K562 (cell line): ENCODE results near the gene CHKB. TPM values are rescaled to one million over a fixed set of nuclear protein-coding genes. Genes with fewer than 3 reads are reported as not detected.

Source experiments
- ATAC-seq: fragments of 200-7000 bp; cut with Tn5 transposase; 3 replicates; pipeline ENCODE4 v1.9.1; 2020; ENCODE audit warnings: moderate library complexity
- BruUV-seq: library from RNA; stranded (reverse); fragments of 400-500 nt; replicated peaks from 2 replicates; lab custom pipeline; 2021; lab: Mats Ljungman, UMichigan
- CTCF ChIA-PET: fragments of 300-600 bp; formaldehyde crosslinking; extraction: SDS; loops from one replicate; lab custom pipeline; 2021; ENCODE audit warnings: low intra/inter-chr PET ratio; lab: Yijun Ruan, JAX
- POLR2A ChIA-PET: fragments of 300-600, 350-650 bp; sonication (Branson Sonifier 250); formaldehyde crosslinking; extraction: SDS; loops from one replicate; lab custom pipeline; 2021; ENCODE audit warnings: antibody characterized with exemption, inconsistent platforms; lab: Yijun Ruan, JAX
- DNase-seq, 4 experiments: peaks; one replicate each; pipeline versions ENCODE4 v3.0.0 to v3.0.0-alpha.2; 2011 to 2018; ENCODE audit warnings: low spot score in 3 of 4, mixed read lengths in 3 of 4; ENCODE audit errors: extremely low read depth in 1 of 4
- FAIRE-seq: peaks from 2 replicates; lab custom pipeline; 2011; peaks lifted over from hg19 to GRCh38; lab: Jason Lieb, UNC
- H2AFZ ChIP-seq: 2 replicates; pipeline ENCODE4 v1.6.0; 2011; ENCODE audit warnings: low read depth, low read length, control low read depth, inconsistent platforms
- H3K27ac ChIP-seq: fragments of 200-600 bp; 3 replicates; pipeline ENCODE4 v1.8.0; 2011; ENCODE audit warnings: low read depth, mild to moderate bottlenecking, control low read depth, inconsistent platforms, low read length, moderate library complexity, mixed read lengths; ENCODE audit errors: extremely low read depth
- H3K27me3 ChIP-seq, 2 experiments: fragments of 300-600 bp in 1 of 2; 2 replicates in 1 of 2; 3 replicates in 1 of 2; pipeline versions ENCODE4 v1.6.0 to v1.8.0; 2011; ENCODE audit warnings: inconsistent platforms in 2 of 2, low read length in 2 of 2, mild to moderate bottlenecking in 1 of 2, mixed read lengths in 1 of 2, moderate library complexity in 1 of 2; ENCODE audit not compliant: control insufficient read depth in 2 of 2, insufficient read depth in 2 of 2
- H3K36me3 ChIP-seq: fragments of 300-600 bp; 3 replicates; pipeline ENCODE4 v1.8.0; 2011; ENCODE audit warnings: mild to moderate bottlenecking, low read length, inconsistent platforms; ENCODE audit not compliant: control insufficient read depth, insufficient read depth
- H3K4me1 ChIP-seq, 2 experiments: fragments of 200-600 bp in 1 of 2; replicated peaks in 1 of 2; 2 replicates in 1 of 2; 3 replicates in 1 of 2; pipeline versions ENCODE4 v1.5.1 to v1.8.0; 2011; ENCODE audit warnings: inconsistent platforms in 2 of 2, low read length in 2 of 2, mild to moderate bottlenecking in 1 of 2, mixed read lengths in 1 of 2, moderate library complexity in 1 of 2; ENCODE audit not compliant: control insufficient read depth in 2 of 2, insufficient read depth in 2 of 2
- H3K4me2 ChIP-seq: 2 replicates; pipeline ENCODE4 v1.6.1; 2011; ENCODE audit warnings: low read length, control low read depth, inconsistent platforms, mixed read lengths; ENCODE audit not compliant: insufficient read depth
- H3K4me3 ChIP-seq: fragments of 200-600 bp; sonication (generic), shearing (Covaris generic); 2 replicates; pipeline ENCODE4 v1.5.1; 2016; ENCODE audit warnings: control low read depth, inconsistent platforms
- H3K79me2 ChIP-seq: fragments of 200-600 bp; 3 replicates; pipeline ENCODE4 v1.8.0; 2011; ENCODE audit warnings: low read length, inconsistent platforms; ENCODE audit not compliant: control insufficient read depth, insufficient read depth
- H3K9ac ChIP-seq, 2 experiments: 2 replicates each; pipeline versions ENCODE4 v1.6.0 to v1.6.1; 2011; ENCODE audit warnings: low read depth in 2 of 2, low read length in 2 of 2, control low read depth in 1 of 2, inconsistent platforms in 1 of 2, mild to moderate bottlenecking in 1 of 2, mixed read lengths in 1 of 2; ENCODE audit not compliant: insufficient read depth in 1 of 2
- H3K9me1 ChIP-seq: one replicate; pipeline ENCODE4 v1.6.0; 2011; ENCODE audit warnings: inconsistent platforms, mild to moderate bottlenecking, low read length, moderate library complexity; ENCODE audit not compliant: control insufficient read depth, insufficient read depth
- H3K9me3 ChIP-seq: replicated peaks from 2 replicates; pipeline ENCODE4 v1.5.1; 2011; ENCODE audit warnings: low read depth, low read length, inconsistent platforms; ENCODE audit not compliant: control insufficient read depth, insufficient read depth
- H4K20me1 ChIP-seq: replicated peaks from 2 replicates; pipeline ENCODE4 v1.6.1; 2011; ENCODE audit warnings: low read length, inconsistent platforms, mixed read lengths; ENCODE audit not compliant: control insufficient read depth, insufficient read depth
- ATF4 ChIP-seq: fragments of 450-650 bp; formaldehyde crosslinking; IDR thresholded peaks from 2 replicates; pipeline ENCODE4 v1.4.0; 2022; ENCODE audit warnings: mild to moderate bottlenecking, moderate library complexity
- CC2D1A ChIP-seq: fragments of 450-650 bp; IDR thresholded peaks from 2 replicates; pipeline ENCODE4 v1.6.1; 2017; ENCODE audit warnings: mild to moderate bottlenecking
- CTCFL ChIP-seq: IDR thresholded peaks from 2 replicates; pipeline ENCODE4 v1.6.1; 2011; ENCODE audit warnings: borderline replicate concordance, low read depth, mild to moderate bottlenecking, moderate library complexity, low read length; ENCODE audit not compliant: insufficient read depth, poor library complexity, severe bottlenecking
- CXXC5 ChIP-seq: fragments of 250-450 bp; sonication (Bioruptor Pico); IDR thresholded peaks from 2 replicates; pipeline ENCODE4 v1.8.0; 2022; ENCODE audit warnings: inconsistent platforms, mild to moderate bottlenecking, moderate library complexity
- ELK3 ChIP-seq: fragments of 450-650 bp; formaldehyde crosslinking; IDR thresholded peaks from 2 replicates; pipeline ENCODE4 v1.4.0; 2020; ENCODE audit warnings: mild to moderate bottlenecking
- ERF ChIP-seq: fragments of 450-650 bp; formaldehyde crosslinking; IDR thresholded peaks from 2 replicates; pipeline ENCODE4 v1.4.0; 2020; ENCODE audit warnings: mild to moderate bottlenecking, mixed read lengths
- ETV1 ChIP-seq: fragments of 450-650 bp; conservative IDR thresholded peaks from 2 replicates; pipeline ENCODE4 v1.6.1; 2016; ENCODE audit warnings: missing genetic modification characterization, control low read depth, low read depth, missing compliant biosample characterization
- FOS ChIP-seq: IDR thresholded peaks from 3 replicates; pipeline ENCODE4 v1.6.1; 2011; ENCODE audit not compliant: insufficient read length; ENCODE audit errors: extremely low read depth
- GABPA ChIP-seq: fragments of 200-800 bp; sonication (Bioruptor generic); conservative IDR thresholded peaks from 2 replicates; pipeline ENCODE4 v1.6.1; 2016; ENCODE audit warnings: low read depth, missing genetic modification characterization, missing compliant biosample characterization
- HINFP ChIP-seq: fragments of 450-650 bp; conservative IDR thresholded peaks from 2 replicates; pipeline ENCODE4 v1.6.1; 2016; ENCODE audit warnings: missing genetic modification characterization, low read depth, mild to moderate bottlenecking, control low read depth, missing compliant biosample characterization
- PCBP2 ChIP-seq: fragments of 200-400 bp; formaldehyde crosslinking; IDR thresholded peaks from 2 replicates; pipeline ENCODE4 v1.6.1; 2018; ENCODE audit warnings: low read length, low read depth, mild to moderate bottlenecking, moderate library complexity; ENCODE audit not compliant: poor library complexity, severe bottlenecking
- SMAD4 ChIP-seq: fragments of 250-450 bp; sonication (Bioruptor Pico); conservative IDR thresholded peaks from 2 replicates; pipeline ENCODE4 v1.8.0; 2021; ENCODE audit warnings: inconsistent platforms, mild to moderate bottlenecking, moderate library complexity
- ZBTB5 ChIP-seq: fragments of 450-650 bp; IDR thresholded peaks from 2 replicates; pipeline ENCODE4 v1.6.1; 2017; ENCODE audit warnings: antibody characterized with exemption
- ZNF584 ChIP-seq: fragments of 200-800 bp; sonication (Bioruptor generic); IDR thresholded peaks from 2 replicates; pipeline ENCODE4 v1.6.1; 2016; ENCODE audit warnings: low read depth, mild to moderate bottlenecking, missing genetic modification characterization, missing compliant biosample characterization
- WGBS: fragments of 100-300 bp; shearing (Covaris generic); methylation state at CpG from one replicate; pipeline ENCODE4 v1.1.6; 2016; ENCODE audit warnings: low coverage, mixed read lengths; ENCODE audit not compliant: insufficient coverage; ENCODE audit errors: missing lambda C conversion rate; 5-methylcytosine and 5-hydroxymethylcytosine counted together
- in situ Hi-C: fragments of 300-500 bp; cut with MboI; formaldehyde crosslinking; loops from 4 replicates; pipeline ENCODE4 v1.15.0; 2018; ENCODE audit warnings: inconsistent platforms, mixed read lengths
- intact Hi-C: fragments of 100-400 bp; cut with micrococcal nuclease; formaldehyde crosslinking; loops from 2 replicates; pipeline ENCODE4 v1.14.2; 2022
- polyA plus RNA-seq, 8 experiments: library from polyadenylated mRNA; depleted of rRNA in 4 of 8; stranded (reverse) in 5 of 8; unstranded in 3 of 8; fragments of >200 nt; fragmentation: Nextera tagmentation in 2 of 8; fragmentation: Illumina TruSeq in 1 of 8; extraction: Ambion mirVana in 2 of 8; extraction: Trizol in 1 of 8; gene quantifications; 2 replicates each; pipeline versions ENCODE4 v1.2.1 to v1.2.3, GENCODE V29; 2011 to 2014; ENCODE audit warnings: inconsistent platforms in 1 of 8, missing spikeins in 1 of 8
- total RNA-seq, 7 experiments: library from RNA; depleted of rRNA in 6 of 7; stranded (reverse); fragments of >200 nt in 6 of 7; fragmentation: Illumina TruSeq in 2 of 7; extraction: Trizol in 2 of 7; gene quantifications; 2 replicates each; pipeline versions ENCODE4 v1.2.1 to v1.2.3, GENCODE V29; 2011 to 2021; ENCODE audit warnings: low replicate concordance in 1 of 7

Gene CHKB
- total and polyA plus RNA-seq, 9 of the 15 experiments (the other 6 are each of a cell fraction or from before 2014, with no cell fraction given), result 2.7 to 31.0 (median 11.0) TPM

GRCh38 chr22:50544746-50545253 is 37.8 kb downstream of the CHKB start:
- ChIA-PET POLR2A (no interaction called here), CTCF (no interaction called here)
- DNase-seq, result no peak
- intact Hi-C loops, result no loop called here
- Histone ChIP-seq H3K36me3 (no peaks in the 10 kb centered on the region), H3K27me3 (no peaks in the 10 kb centered on the region), H3K4me2 (no peak overlapping the region), H3K79me2 (no peaks in the 10 kb centered on the region), H3K9ac (no peak overlapping the region), H3K9me1 (no peaks in the 10 kb centered on the region), H3K9me3 (no peaks in the 10 kb centered on the region), H3K4me1 (peaks cover 10 to 38% of the 10 kb centered on the region in 2 experiments; a peak in 4 of 5 replicates), H2AFZ (no peak overlapping the region), H3K4me3 (no peak overlapping the region), H4K20me1 (no peaks in the 10 kb centered on the region), H3K27ac (no peak overlapping the region)
- no peak for ATAC-seq
- no peak for FAIRE-seq
- no TSS peak for BruUV-seq
- in situ Hi-C loops, result no loop called here
- 38% methylated on average over 4 of the region's 5 CpGs for WGBS
- peak; percentile 34; the same call in 1 of the 2 replicates for TF ChIP-seq ETV1 (tag)
- TF ChIP-seq CTCFL, result no peak
- 0 out of 2 replicates have a peak, but pooled peaks have one; percentile 5 for TF ChIP-seq ZNF584 (CRISPR knock-in tag)
- TF ChIP-seq SMAD4 (CRISPR knock-in tag), result peak; percentile 16; the same call in 1 of the 2 replicates
- no peak for TF ChIP-seq FOS
- no peak for TF ChIP-seq PCBP2
- no peak for TF ChIP-seq ELK3
- no peak for TF ChIP-seq ERF (CRISPR knock-in tag)
- TF ChIP-seq ZBTB5, result peak; percentile 81
- peak; percentile 18; the same call in 1 of the 2 replicates for TF ChIP-seq CXXC5 (CRISPR knock-in tag)
- peak; percentile 46; the same call in 1 of the 2 replicates for TF ChIP-seq CC2D1A
- 0 out of 2 replicates have a peak, but pooled peaks have one; percentile 18 for TF ChIP-seq GABPA (tag)
- TF ChIP-seq ATF4 (CRISPR knock-in tag), result no peak
- peak; percentile 85 for TF ChIP-seq HINFP (tag)
